GM10248 (cell line): Measurements from ENCODE around the gene SHROOM3.

Source experiments
- CTCF ChIA-PET: fragments of 300-600 bp; sonication (Branson Sonifier 250); formaldehyde crosslinking; extraction: SDS; loops from one replicate; lab custom pipeline; 2021; ENCODE audit warnings: antibody characterized with exemption; lab: Yijun Ruan, JAX
- POLR2A ChIA-PET: fragments of 350-650 bp; sonication (Branson Sonifier 250); formaldehyde crosslinking; extraction: SDS; loops from one replicate; lab custom pipeline; 2020; ENCODE audit warnings: antibody characterized with exemption; lab: Yijun Ruan, JAX
- DNase-seq: peaks from one replicate; pipeline ENCODE4 v3.0.0; 2012; ENCODE audit errors: extremely low spot score
- TF ChIP-seq, protein P1 (sequence below): IDR thresholded peaks from 2 replicates; pipeline ENCODE4 v1.5.1; 2012; ENCODE audit warnings: mild to moderate bottlenecking, low read depth; ENCODE audit errors: extremely low read depth, missing control alignments, control extremely low read depth

The SHROOM3 gene

DNA sequence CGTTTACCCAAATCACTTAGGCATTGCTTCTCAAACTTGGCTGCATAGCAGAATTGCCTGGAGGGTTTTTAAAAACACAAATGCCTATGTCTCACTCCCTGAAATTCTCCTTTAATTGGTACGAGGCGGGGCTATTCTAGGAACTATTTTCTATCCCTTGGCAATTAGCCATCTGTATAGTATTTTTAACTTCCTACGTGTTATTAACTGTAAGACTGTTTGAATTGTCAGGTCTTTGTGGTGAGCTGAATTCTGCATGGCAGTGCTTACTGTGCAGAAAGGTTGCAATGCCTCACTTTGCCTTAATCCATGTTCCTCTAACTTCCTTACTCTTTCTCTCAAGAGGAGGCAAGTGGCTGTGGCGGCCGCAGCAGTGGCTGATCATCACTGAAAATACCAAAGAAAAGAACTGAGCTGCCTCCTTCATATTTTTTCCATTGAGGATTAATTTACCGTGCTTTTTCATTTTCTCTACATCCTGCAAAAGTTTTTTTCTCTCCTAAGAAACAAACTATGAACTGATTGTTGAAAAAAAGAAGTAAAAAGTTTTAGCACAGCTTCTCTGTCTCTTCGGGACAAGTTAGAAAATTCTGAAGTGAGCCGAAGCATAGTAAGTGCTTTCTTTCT lies at the start of gene SHROOM3:
Gene SHROOM3, plus strand, starts transcription at position 329 of the 627 bp plus-strand sequence. CDS start 824 bp downstream, outside the sequence.
- DNase-seq, result no peak
- TF ChIP-seq, protein P1, sequence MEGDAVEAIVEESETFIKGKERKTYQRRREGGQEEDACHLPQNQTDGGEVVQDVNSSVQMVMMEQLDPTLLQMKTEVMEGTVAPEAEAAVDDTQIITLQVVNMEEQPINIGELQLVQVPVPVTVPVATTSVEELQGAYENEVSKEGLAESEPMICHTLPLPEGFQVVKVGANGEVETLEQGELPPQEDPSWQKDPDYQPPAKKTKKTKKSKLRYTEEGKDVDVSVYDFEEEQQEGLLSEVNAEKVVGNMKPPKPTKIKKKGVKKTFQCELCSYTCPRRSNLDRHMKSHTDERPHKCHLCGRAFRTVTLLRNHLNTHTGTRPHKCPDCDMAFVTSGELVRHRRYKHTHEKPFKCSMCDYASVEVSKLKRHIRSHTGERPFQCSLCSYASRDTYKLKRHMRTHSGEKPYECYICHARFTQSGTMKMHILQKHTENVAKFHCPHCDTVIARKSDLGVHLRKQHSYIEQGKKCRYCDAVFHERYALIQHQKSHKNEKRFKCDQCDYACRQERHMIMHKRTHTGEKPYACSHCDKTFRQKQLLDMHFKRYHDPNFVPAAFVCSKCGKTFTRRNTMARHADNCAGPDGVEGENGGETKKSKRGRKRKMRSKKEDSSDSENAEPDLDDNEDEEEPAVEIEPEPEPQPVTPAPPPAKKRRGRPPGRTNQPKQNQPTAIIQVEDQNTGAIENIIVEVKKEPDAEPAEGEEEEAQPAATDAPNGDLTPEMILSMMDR, result no peak
- CTCF ChIA-PET, result interaction anchor here (0.8 to 8.8 kb wide), 7 partner anchors 9 to 768 kb away, joined by 3 to 153 read pairs (median 3); no protein-coding TSS in a partner anchor
- POLR2A ChIA-PET, result interaction anchor here (0.6 kb wide), 1 partner anchor 137 kb away, joined by 3 read pairs; no protein-coding TSS in a partner anchor

DNA sequence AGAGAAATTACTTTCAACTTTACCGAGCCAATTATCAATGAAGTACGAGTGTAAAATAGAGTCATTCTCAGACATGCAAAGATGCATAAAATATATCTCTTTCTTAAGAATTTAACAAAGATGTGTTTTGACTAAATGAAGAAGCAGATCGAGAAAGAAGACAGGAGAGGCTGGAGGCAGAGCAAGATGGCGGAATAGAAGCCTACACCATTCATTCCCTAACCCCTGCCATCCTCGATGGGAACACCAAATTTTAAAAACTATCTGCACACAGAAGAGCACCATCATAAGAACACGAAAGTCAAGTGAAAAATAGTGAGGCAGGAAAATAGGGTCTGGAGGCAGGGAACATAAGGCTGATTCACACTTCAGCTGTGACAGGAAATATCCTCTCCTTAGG lies 49.1 kb upstream of the SHROOM3 start:
- POLR2A ChIA-PET, result no interaction called here
- CTCF ChIA-PET, result interaction anchor here (3.0 kb wide), 1 partner anchor 8 kb away, joined by 19 read pairs; no protein-coding TSS in a partner anchor
- TF ChIP-seq, protein P1, result no peak
- no peak for DNase-seq

DNA sequence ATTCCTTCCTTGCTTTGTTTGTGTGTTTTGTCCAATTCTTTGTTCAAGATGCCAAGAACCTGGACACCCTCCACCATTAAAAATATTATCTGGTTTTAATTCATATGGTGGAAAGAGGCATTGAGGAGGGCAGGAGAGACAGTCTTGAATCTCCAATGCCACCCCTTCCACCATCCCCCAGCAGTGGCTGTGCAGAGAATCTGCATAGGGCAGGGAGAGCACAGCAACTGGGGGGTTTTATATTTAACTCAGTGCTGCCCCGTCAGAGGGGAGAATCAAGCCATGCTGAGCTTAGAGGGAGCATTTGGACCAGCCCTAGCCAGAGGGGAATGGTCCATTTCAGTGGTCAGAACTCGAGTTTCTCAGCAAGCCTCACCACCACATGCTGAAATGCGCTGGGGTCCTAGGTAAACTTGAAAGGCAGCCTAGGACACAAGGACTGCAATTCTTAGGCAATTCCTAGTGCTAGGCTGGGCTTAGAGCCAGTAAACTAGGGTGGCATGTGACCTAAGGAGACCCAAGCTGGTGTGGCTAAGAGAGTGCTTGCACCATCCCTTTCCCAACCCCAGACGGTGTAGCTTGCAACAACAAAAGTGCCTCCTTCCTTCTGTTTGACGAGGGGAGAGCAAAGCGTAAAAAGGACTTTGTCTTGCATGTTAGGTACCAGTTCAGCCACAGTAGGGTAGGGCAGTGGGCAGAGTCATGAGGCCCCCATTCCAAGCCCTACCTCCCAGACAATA lies 48.3 kb upstream of the SHROOM3 start:
- ChIA-PET CTCF (interaction anchor here (1.0 to 3.0 kb wide), 3 partner anchors 8 to 207 kb away, joined by 3 to 19 read pairs (median 8); no protein-coding TSS in a partner anchor), POLR2A (no interaction called here)
- TF ChIP-seq, protein P1, result no peak
- DNase-seq, result no peak

DNA sequence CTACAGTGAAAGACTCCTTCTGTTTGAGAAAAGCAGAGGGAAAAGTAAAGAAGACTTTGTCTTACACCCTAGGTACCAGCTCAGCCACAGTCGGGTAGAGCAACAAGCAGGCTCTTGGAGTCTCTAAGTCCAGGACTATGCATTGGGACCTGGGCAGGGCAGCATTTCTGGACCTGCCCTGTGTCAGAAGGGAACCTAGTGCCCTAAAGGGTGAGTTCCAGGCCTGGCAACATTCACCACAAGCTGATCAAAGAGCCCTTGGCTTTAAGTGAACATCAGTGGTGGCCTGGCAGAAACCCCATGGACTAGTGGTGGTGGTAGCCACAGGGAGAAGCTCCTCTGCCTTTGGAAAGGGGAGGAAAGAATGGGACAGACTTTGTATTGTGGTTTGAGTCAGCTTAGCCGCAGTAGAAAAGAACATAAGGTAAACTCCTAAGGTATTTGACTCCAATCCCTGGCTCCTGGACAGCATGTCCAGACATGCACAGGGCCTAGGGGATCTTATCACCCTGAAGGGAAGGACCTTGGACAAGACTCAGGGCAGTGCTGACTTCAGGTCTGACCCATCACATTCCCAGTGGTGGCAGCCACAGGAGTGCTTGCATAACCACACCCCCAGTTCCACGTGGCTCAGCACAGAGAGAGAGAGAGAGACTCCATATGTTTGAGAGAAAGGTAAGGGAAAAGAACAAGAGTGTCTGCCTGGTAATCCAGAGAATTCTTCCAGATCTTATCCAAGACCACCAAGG lies 46.7 kb upstream of the SHROOM3 start:
- ChIA-PET CTCF (interaction anchor here (1.6 to 3.0 kb wide), 2 partner anchors 10 to 209 kb away, joined by 8 to 19 read pairs; no protein-coding TSS in a partner anchor), POLR2A (no interaction called here)
- TF ChIP-seq, protein P1, result no peak
- no peak for DNase-seq

DNA sequence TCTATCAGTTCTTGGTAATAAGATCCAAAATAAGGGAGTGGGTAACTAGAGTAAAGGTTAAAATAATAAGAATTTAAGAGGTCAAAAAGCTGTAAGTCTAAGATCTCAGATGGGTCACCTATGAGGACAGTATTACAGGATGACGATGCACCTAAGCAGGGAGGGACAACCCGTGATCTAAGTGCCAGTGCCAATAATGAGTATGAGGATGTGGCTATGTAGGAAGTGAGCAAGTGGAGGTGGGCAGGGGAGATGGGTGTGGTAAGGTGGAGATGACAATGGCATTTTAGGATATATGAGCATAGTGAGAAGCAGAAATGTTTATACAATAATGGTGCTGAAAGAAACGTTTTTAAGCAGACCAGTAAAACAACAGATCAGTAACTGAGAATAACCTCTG lies 33.4 kb upstream of the SHROOM3 start:
- DNase-seq, result no peak
- POLR2A ChIA-PET, result no interaction called here
- TF ChIP-seq, protein P1, result no peak
- CTCF ChIA-PET, result interaction anchor here (0.8 to 1.8 kb wide), 2 partner anchors 19 to 222 kb away, joined by 3 read pairs; no protein-coding TSS in a partner anchor

DNA sequence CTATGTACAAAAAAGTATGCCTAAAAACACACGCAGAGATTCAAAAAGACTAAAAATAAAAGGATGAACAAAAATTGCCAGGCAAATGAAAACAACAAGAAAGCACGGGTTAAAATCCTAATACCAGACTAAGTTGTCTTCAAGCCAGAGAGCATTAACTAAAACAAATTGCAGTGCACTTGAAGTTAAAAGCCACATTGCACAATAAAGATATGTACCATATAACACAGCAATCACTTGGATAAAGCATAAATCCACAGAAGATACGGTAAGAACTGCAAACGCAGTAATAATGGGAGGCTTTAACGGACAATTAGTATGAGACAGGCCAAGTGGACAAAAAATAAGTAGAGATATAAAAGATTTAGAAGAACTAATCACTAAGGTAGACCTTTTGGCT lies 28.9 kb upstream of the SHROOM3 start:
- ChIA-PET POLR2A (no interaction called here), CTCF (no interaction called here)
- no peak for DNase-seq
- TF ChIP-seq, protein P1, result no peak
